ENCODE data around the gene ARFGAP1.

Gene ARFGAP1

GRCh38 chr20:63260521-63260920 lies 12.1 kb upstream of the ARFGAP1 start:
- no peak for DNase-seq (ENCODE audit: low read depth)

GRCh38 chr20:63261060-63261794 lies 11.4 kb upstream of the ARFGAP1 start:
- no peak for DNase-seq (ENCODE audit: low read depth)

- DNase-seq (ENCODE audit: low read depth): no peak
Measured at GRCh38 chr20:63261795-63262528, 10.7 kb upstream of the ARFGAP1 start.

- no peak for DNase-seq (ENCODE audit: low read depth)
Measured at GRCh38 chr20:63262836-63263235, 9.8 kb upstream of the ARFGAP1 start.

- DNase-seq (ENCODE audit: low read depth): no peak
Measured at GRCh38 chr20:63264000-63264399, 8.6 kb upstream of the ARFGAP1 start.

- DNase-seq (ENCODE audit: low read depth): no peak
Measured at GRCh38 chr20:63264519-63264918, 8.1 kb upstream of the ARFGAP1 start.

- DNase-seq (ENCODE audit: low read depth): no peak
Measured at GRCh38 chr20:63265891-63266515, 6.6 kb upstream of the ARFGAP1 start.

GRCh38 chr20:63267691-63268090 lies 4.9 kb upstream of the ARFGAP1 start:
- DNase-seq (ENCODE audit: low read depth): no peak

- no peak for DNase-seq (ENCODE audit: low read depth)
Measured at GRCh38 chr20:63268256-63268655, 4.4 kb upstream of the ARFGAP1 start.

- no peak for DNase-seq (ENCODE audit: low read depth)
Measured at GRCh38 chr20:63268671-63269439, 3.8 kb upstream of the ARFGAP1 start.

- DNase-seq (ENCODE audit: low read depth): no peak
Measured at GRCh38 chr20:63269724-63270123, 2.9 kb upstream of the ARFGAP1 start.

GRCh38 chr20:63270606-63271325 lies 1.8 kb upstream of the ARFGAP1 start:
- no peak for DNase-seq (ENCODE audit: low read depth)

GRCh38 chr20:63273059-63273579 lies 506 bp downstream of the ARFGAP1 start:
- no peak for DNase-seq (ENCODE audit: low read depth)

- DNase-seq (ENCODE audit: low read depth): no peak
Measured at GRCh38 chr20:63273635-63274380, 1.2 kb downstream of the ARFGAP1 start.

- no peak for DNase-seq (ENCODE audit: low read depth)
Measured at GRCh38 chr20:63274381-63275228, 2.0 kb downstream of the ARFGAP1 start.

GRCh38 chr20:63275825-63276224 lies 3.2 kb downstream of the ARFGAP1 start:
- no peak for DNase-seq (ENCODE audit: low read depth)

GRCh38 chr20:63276956-63277355 lies 4.3 kb downstream of the ARFGAP1 start:
- DNase-seq (ENCODE audit: low read depth): no peak

GRCh38 chr20:63277466-63278272 lies 5.1 kb downstream of the ARFGAP1 start:
- no peak for DNase-seq (ENCODE audit: low read depth)

- no peak for DNase-seq (ENCODE audit: low read depth)
Measured at GRCh38 chr20:63278661-63279060, 6.0 kb downstream of the ARFGAP1 start.

Measured in stimulated activated CD4-positive, alpha-beta T cell treated with anti-CD3 and anti-CD28 coated beads, Interleukin-2, amount 100 ng/mL, for 4 hours (primary cell).